ENCODE data around the gene LHCGR. TPM values are rescaled to one million over a fixed set of nuclear protein-coding genes. Genes with fewer than 3 reads are reported as not detected.
"Not testable (repeated sequence)": the region's sequence is repeated elsewhere in the genome, so short reads cannot be mapped to it uniquely, and the experiment has no call there.

Gene LHCGR
- total RNA-seq, 1 donor from 2014 or later, result not detected

GRCh38 chr2:48711343-48711742, 44.2 kb downstream of the LHCGR start:
- intact Hi-C loops (cut with micrococcal nuclease), result no loop called here

GRCh38 chr2:48709096-48710034, 46.2 kb downstream of the LHCGR start:
- intact Hi-C loops (cut with micrococcal nuclease), result no loop called here

GRCh38 chr2:48707466-48707865, 48.1 kb downstream of the LHCGR start:
- intact Hi-C loops (cut with micrococcal nuclease), result no loop called here

- intact Hi-C loops (cut with micrococcal nuclease), result not testable (repeated sequence)
Measured at GRCh38 chr2:48703621-48704020, 51.9 kb downstream of the LHCGR start.

- intact Hi-C loops (cut with micrococcal nuclease), result no loop called here
Measured at GRCh38 chr2:48699348-48699930, 56.1 kb downstream of the LHCGR start.

GRCh38 chr2:48696881-48697280, 58.6 kb downstream of the LHCGR start:
- intact Hi-C loops (cut with micrococcal nuclease), result no loop called here

GRCh38 chr2:48695991-48696390, 59.5 kb downstream of the LHCGR start:
- intact Hi-C loops (cut with micrococcal nuclease), result no loop called here

GRCh38 chr2:48694149-48694548, 61.4 kb downstream of the LHCGR start:
- intact Hi-C loops (cut with micrococcal nuclease), result no loop called here

GRCh38 chr2:48693645-48694044, 61.9 kb downstream of the LHCGR start:
- intact Hi-C loops (cut with micrococcal nuclease), result no loop called here

GRCh38 chr2:48693066-48693465, 62.5 kb downstream of the LHCGR start:
- intact Hi-C loops (cut with micrococcal nuclease), result no loop called here

- intact Hi-C loops (cut with micrococcal nuclease), result no loop called here
Measured at GRCh38 chr2:48691935-48692691, 63.4 kb downstream of the LHCGR start.

- intact Hi-C loops (cut with micrococcal nuclease), result no loop called here
Measured at GRCh38 chr2:48685126-48685525, 70.4 kb downstream of the LHCGR start.

- intact Hi-C loops (cut with micrococcal nuclease), result no loop called here
Measured at GRCh38 chr2:48677450-48677849, 78.1 kb downstream of the LHCGR start.

- intact Hi-C loops (cut with micrococcal nuclease), result no loop called here
Measured at GRCh38 chr2:48674933-48675332, 80.6 kb downstream of the LHCGR start.

GRCh38 chr2:48673581-48673980, 81.9 kb downstream of the LHCGR start:
- intact Hi-C loops (cut with micrococcal nuclease), result no loop called here

GRCh38 chr2:48668992-48669391, 86.5 kb downstream of the LHCGR start:
- intact Hi-C loops (cut with micrococcal nuclease), result no loop called here

GRCh38 chr2:48651158-48651790, 104.2 kb downstream of the LHCGR start:
- intact Hi-C loops (cut with micrococcal nuclease), result no loop called here

- intact Hi-C loops (cut with micrococcal nuclease), result no loop called here
Measured at GRCh38 chr2:48638261-48638660, 117.3 kb downstream of the LHCGR start.
